Rectal smooth muscle tissue (tissue), 1 donor: ENCODE data around the gene HSPB9.
"Not testable (repeated sequence)": the region's sequence is repeated elsewhere in the genome, so short reads cannot be mapped to it uniquely, and the experiment has no call there.

Experiments
- H3K27ac ChIP-seq: one replicate; pipeline ENCODE4 v1.7.0; 2013; ENCODE audit warnings: low read depth, low read length, inconsistent platforms
- H3K27me3 ChIP-seq: one replicate; pipeline ENCODE4 v1.7.0; 2013; ENCODE audit warnings: low read length; ENCODE audit not compliant: control insufficient read depth, insufficient read depth
- H3K36me3 ChIP-seq: one replicate; pipeline ENCODE4 v1.7.0; 2013; ENCODE audit warnings: low read length; ENCODE audit not compliant: control insufficient read depth, insufficient read depth
- H3K4me1 ChIP-seq: one replicate; pipeline ENCODE4 v1.7.0; 2013; ENCODE audit warnings: low read length; ENCODE audit not compliant: control insufficient read depth, insufficient read depth
- H3K4me3 ChIP-seq: one replicate; pipeline ENCODE4 v1.7.0; 2013; ENCODE audit warnings: low read length
- H3K9ac ChIP-seq: one replicate; pipeline ENCODE4 v1.7.0; 2013; ENCODE audit warnings: low read length

Gene HSPB9

GRCh38 chr17:42130310-42130936 is 7.8 kb downstream of the HSPB9 start:
- H3K27me3 ChIP-seq: no peaks in the 10 kb centered on the region
- peaks cover 22% of the 10 kb centered on the region for H3K36me3 ChIP-seq
- no peak overlapping the region for H3K4me3 ChIP-seq
- H3K27ac ChIP-seq: peak overlapping the region; percentile 20
- H3K9ac ChIP-seq: no peak overlapping the region
- H3K4me1 ChIP-seq: no peaks in the 10 kb centered on the region

GRCh38 chr17:42131232-42131631 is 8.6 kb downstream of the HSPB9 start:
- Histone ChIP-seq H3K27me3 (no peaks in the 10 kb centered on the region), H3K4me1 (no peaks in the 10 kb centered on the region), H3K9ac (no peak overlapping the region), H3K4me3 (no peak overlapping the region), H3K27ac (peak overlapping the region; percentile 20), H3K36me3 (peaks cover 22% of the 10 kb centered on the region)

GRCh38 chr17:42131981-42132432 is 9.4 kb downstream of the HSPB9 start:
- Histone ChIP-seq H3K27ac (no peak overlapping the region), H3K36me3 (peaks cover 22% of the 10 kb centered on the region), H3K9ac (no peak overlapping the region), H3K27me3 (no peaks in the 10 kb centered on the region), H3K4me1 (no peaks in the 10 kb centered on the region), H3K4me3 (no peak overlapping the region)

- no peaks in the 10 kb centered on the region for H3K27me3 ChIP-seq
- peaks cover 15% of the 10 kb centered on the region for H3K36me3 ChIP-seq
- no peak overlapping the region for H3K9ac ChIP-seq
- no peaks in the 10 kb centered on the region for H3K4me1 ChIP-seq
- no peak overlapping the region for H3K4me3 ChIP-seq
- H3K27ac ChIP-seq: no peak overlapping the region
These were observed 10.3 kb downstream of the HSPB9 start for GRCh38 chr17:42132941-42133340.

- no peaks in the 10 kb centered on the region for H3K27me3 ChIP-seq
- no peak overlapping the region for H3K4me3 ChIP-seq
- H3K9ac ChIP-seq: no peak overlapping the region
- no peak overlapping the region for H3K27ac ChIP-seq
- H3K36me3 ChIP-seq: peaks cover 13% of the 10 kb centered on the region
- H3K4me1 ChIP-seq: peaks cover 4% of the 10 kb centered on the region
These were observed 10.9 kb downstream of the HSPB9 start for GRCh38 chr17:42133461-42134041.

GRCh38 chr17:42135151-42135550 is 12.5 kb downstream of the HSPB9 start:
- H3K4me1 ChIP-seq: peaks cover 10% of the 10 kb centered on the region
- no peak overlapping the region for H3K27ac ChIP-seq
- no peaks in the 10 kb centered on the region for H3K36me3 ChIP-seq
- no peak overlapping the region for H3K4me3 ChIP-seq
- no peaks in the 10 kb centered on the region for H3K27me3 ChIP-seq
- no peak overlapping the region for H3K9ac ChIP-seq

- H3K4me3 ChIP-seq: peak overlapping the region; percentile 12
These were observed 13.4 kb downstream of the HSPB9 start for GRCh38 chr17:42135664-42136653.

GRCh38 chr17:42136654-42137051 is 14.0 kb downstream of the HSPB9 start:
- peaks cover 5% of the 10 kb centered on the region for H3K36me3 ChIP-seq
- peaks cover 10% of the 10 kb centered on the region for H3K4me1 ChIP-seq
- H3K9ac ChIP-seq: no peak overlapping the region
- H3K4me3 ChIP-seq: peak overlapping the region; percentile 12
- no peaks in the 10 kb centered on the region for H3K27me3 ChIP-seq
- no peak overlapping the region for H3K27ac ChIP-seq

More at GRCh38 chr17:42135664-42136653, 13.4 kb downstream of the HSPB9 start:
- Histone ChIP-seq H3K27ac (peak overlapping the region; percentile 6), H3K27me3 (no peaks in the 10 kb centered on the region), H3K36me3 (no peaks in the 10 kb centered on the region), H3K9ac (no peak overlapping the region), H3K4me1 (peaks cover 10% of the 10 kb centered on the region)

GRCh38 chr17:42138749-42139492 is 16.3 kb downstream of the HSPB9 start:
- Histone ChIP-seq H3K4me1 (peaks cover 10% of the 10 kb centered on the region), H3K9ac (no peak overlapping the region), H3K36me3 (peaks cover 15% of the 10 kb centered on the region), H3K27ac (peak overlapping the region; percentile 30), H3K4me3 (no peak overlapping the region), H3K27me3 (no peaks in the 10 kb centered on the region)

- not testable (repeated sequence) for H3K27ac ChIP-seq, H3K27me3 ChIP-seq, H3K9ac ChIP-seq, H3K4me3 ChIP-seq, H3K4me1 ChIP-seq
- H3K36me3 ChIP-seq: peaks cover 15% of the 10 kb centered on the region
These were observed 18.1 kb downstream of the HSPB9 start for GRCh38 chr17:42140690-42141089.

GRCh38 chr17:42141382-42141781 is 18.8 kb downstream of the HSPB9 start:
- Histone ChIP-seq H3K27ac (no peak overlapping the region), H3K4me1 (peaks cover 10% of the 10 kb centered on the region), H3K4me3 (no peak overlapping the region), H3K9ac (no peak overlapping the region), H3K36me3 (peaks cover 15% of the 10 kb centered on the region), H3K27me3 (no peaks in the 10 kb centered on the region)
